Measurements from ENCODE around the gene C20orf173.
"Not testable (repeated sequence)": the region's sequence is repeated elsewhere in the genome, so short reads cannot be mapped to it uniquely, and the experiment has no call there.

The C20orf173 gene

GRCh38 chr20:35544941-35545340 is 15.5 kb upstream of the C20orf173 start:
- H3K4me3 ChIP-seq (ENCODE audit: low read depth in 1 of 2, low read length in 2 of 2); H3K9me3 ChIP-seq (ENCODE audit: low read length); H3K27me3 ChIP-seq (ENCODE audit: control insufficient read depth in 1 of 2, insufficient read depth in 2 of 2, low read length in 2 of 2); H3K9ac ChIP-seq (ENCODE audit: low read length); H3K27ac ChIP-seq (ENCODE audit: low read depth, low read length): not testable (repeated sequence)
- peaks cover 29% of the 10 kb centered on the region for H3K36me3 ChIP-seq (ENCODE audit: insufficient read depth, low read length)
- H3K4me1 ChIP-seq (ENCODE audit: insufficient read depth, low read length), result peaks cover 19% of the 10 kb centered on the region

GRCh38 chr20:35544436-35544835 is 15.0 kb upstream of the C20orf173 start:
- peaks cover 25% of the 10 kb centered on the region for H3K36me3 ChIP-seq (ENCODE audit: insufficient read depth, low read length)
- no peaks in the 10 kb centered on the region for H3K27me3 ChIP-seq (ENCODE audit: control insufficient read depth in 1 of 2, insufficient read depth in 2 of 2, low read length in 2 of 2)
- no peak overlapping the region for H3K9ac ChIP-seq (ENCODE audit: low read length)
- H3K9me3 ChIP-seq (ENCODE audit: low read length), result no peaks in the 10 kb centered on the region
- H3K4me1 ChIP-seq (ENCODE audit: insufficient read depth, low read length), result peaks cover 19% of the 10 kb centered on the region
- H3K4me3 ChIP-seq (ENCODE audit: low read depth in 1 of 2, low read length in 2 of 2), result no peak overlapping the region
- H3K27ac ChIP-seq (ENCODE audit: low read depth, low read length), result no peak overlapping the region

GRCh38 chr20:35542990-35543389 is 13.5 kb upstream of the C20orf173 start:
- H3K27ac ChIP-seq (ENCODE audit: low read depth, low read length), result no peak overlapping the region
- H3K9ac ChIP-seq (ENCODE audit: low read length), result no peak overlapping the region
- no peaks in the 10 kb centered on the region for H3K27me3 ChIP-seq (ENCODE audit: control insufficient read depth in 1 of 2, insufficient read depth in 2 of 2, low read length in 2 of 2)
- peak overlapping the region in 1 of 2 donors; percentile 91 for H3K4me3 ChIP-seq (ENCODE audit: low read depth in 1 of 2, low read length in 2 of 2)
- H3K4me1 ChIP-seq (ENCODE audit: insufficient read depth, low read length), result peaks cover 19% of the 10 kb centered on the region
- H3K36me3 ChIP-seq (ENCODE audit: insufficient read depth, low read length), result peaks cover 13% of the 10 kb centered on the region
- no peaks in the 10 kb centered on the region for H3K9me3 ChIP-seq (ENCODE audit: low read length)

GRCh38 chr20:35541783-35542662 is 12.6 kb upstream of the C20orf173 start, which contains the start of gene ERGIC3:
TSS of gene ERGIC3 (plus strand) at chr20:35542078. CDS start at chr20:35542098, 20 bp downstream.
- peaks cover 19% of the 10 kb centered on the region for H3K4me1 ChIP-seq (ENCODE audit: insufficient read depth, low read length)
- no peaks in the 10 kb centered on the region for H3K9me3 ChIP-seq (ENCODE audit: low read length)
- H3K9ac ChIP-seq (ENCODE audit: low read length), result no peak within 1 kb of the TSS
- peak within 1 kb of the TSS; percentile 72 for H3K27ac ChIP-seq (ENCODE audit: low read depth, low read length)
- H3K27me3 ChIP-seq (ENCODE audit: control insufficient read depth in 1 of 2, insufficient read depth in 2 of 2, low read length in 2 of 2), result no peaks in the 10 kb centered on the region
- H3K4me3 ChIP-seq (ENCODE audit: low read depth in 1 of 2, low read length in 2 of 2), result peak within 1 kb of the TSS; percentile 91 to 94
- H3K36me3 ChIP-seq (ENCODE audit: insufficient read depth, low read length), result peaks cover 7% of the 10 kb centered on the region

GRCh38 chr20:35541118-35541782 is 11.8 kb upstream of the C20orf173 start:
- Histone ChIP-seq H3K27me3 (ENCODE audit: control insufficient read depth in 1 of 2, insufficient read depth in 2 of 2, low read length in 2 of 2) (no peaks in the 10 kb centered on the region), H3K4me1 (ENCODE audit: insufficient read depth, low read length) (peaks cover 19% of the 10 kb centered on the region), H3K9ac (ENCODE audit: low read length) (no peak overlapping the region), H3K9me3 (ENCODE audit: low read length) (no peaks in the 10 kb centered on the region), H3K27ac (ENCODE audit: low read depth, low read length) (peak overlapping the region; percentile 72), H3K4me3 (ENCODE audit: low read depth in 1 of 2, low read length in 2 of 2) (peak overlapping the region; percentile 59 to 91), H3K36me3 (ENCODE audit: insufficient read depth, low read length) (peaks cover 7% of the 10 kb centered on the region)

- Histone ChIP-seq H3K9me3 (ENCODE audit: low read length) (no peaks in the 10 kb centered on the region), H3K27ac (ENCODE audit: low read depth, low read length) (no peak overlapping the region), H3K27me3 (ENCODE audit: control insufficient read depth in 1 of 2, insufficient read depth in 2 of 2, low read length in 2 of 2) (no peaks in the 10 kb centered on the region), H3K4me3 (ENCODE audit: low read depth in 1 of 2, low read length in 2 of 2) (no peak overlapping the region), H3K4me1 (ENCODE audit: insufficient read depth, low read length) (peaks cover 19% of the 10 kb centered on the region), H3K9ac (ENCODE audit: low read length) (no peak overlapping the region), H3K36me3 (ENCODE audit: insufficient read depth, low read length) (peaks cover 7% of the 10 kb centered on the region)
Observed at GRCh38 chr20:35539756-35540212, 10.3 kb upstream of the C20orf173 start.

- Histone ChIP-seq H3K27ac (ENCODE audit: low read depth, low read length) (no peak overlapping the region), H3K27me3 (ENCODE audit: control insufficient read depth in 1 of 2, insufficient read depth in 2 of 2, low read length in 2 of 2) (no peaks in the 10 kb centered on the region), H3K9ac (ENCODE audit: low read length) (no peak overlapping the region), H3K4me3 (ENCODE audit: low read depth in 1 of 2, low read length in 2 of 2) (no peak overlapping the region), H3K4me1 (ENCODE audit: insufficient read depth, low read length) (no peaks in the 10 kb centered on the region), H3K36me3 (ENCODE audit: insufficient read depth, low read length) (no peaks in the 10 kb centered on the region), H3K9me3 (ENCODE audit: low read length) (no peaks in the 10 kb centered on the region)
Observed at GRCh38 chr20:35527122-35527769, 2.2 kb downstream of the C20orf173 start.

- Histone ChIP-seq H3K27ac (ENCODE audit: low read depth, low read length) (no peak overlapping the region), H3K27me3 (ENCODE audit: control insufficient read depth in 1 of 2, insufficient read depth in 2 of 2, low read length in 2 of 2) (no peaks in the 10 kb centered on the region), H3K36me3 (ENCODE audit: insufficient read depth, low read length) (no peaks in the 10 kb centered on the region), H3K4me1 (ENCODE audit: insufficient read depth, low read length) (no peaks in the 10 kb centered on the region), H3K9me3 (ENCODE audit: low read length) (no peaks in the 10 kb centered on the region), H3K4me3 (ENCODE audit: low read depth in 1 of 2, low read length in 2 of 2) (no peak overlapping the region), H3K9ac (ENCODE audit: low read length) (no peak overlapping the region)
Observed at GRCh38 chr20:35525639-35526038, 3.8 kb downstream of the C20orf173 start.

- Histone ChIP-seq H3K27ac (ENCODE audit: low read depth, low read length) (no peak overlapping the region), H3K27me3 (ENCODE audit: control insufficient read depth in 1 of 2, insufficient read depth in 2 of 2, low read length in 2 of 2) (no peaks in the 10 kb centered on the region), H3K9ac (ENCODE audit: low read length) (no peak overlapping the region), H3K4me1 (ENCODE audit: insufficient read depth, low read length) (no peaks in the 10 kb centered on the region), H3K36me3 (ENCODE audit: insufficient read depth, low read length) (no peaks in the 10 kb centered on the region), H3K9me3 (ENCODE audit: low read length) (no peaks in the 10 kb centered on the region), H3K4me3 (ENCODE audit: low read depth in 1 of 2, low read length in 2 of 2) (no peak overlapping the region)
Observed at GRCh38 chr20:35523298-35523888, 6.1 kb downstream of the C20orf173 start.

- H3K36me3 ChIP-seq (ENCODE audit: insufficient read depth, low read length), result no peaks in the 10 kb centered on the region
- H3K4me1 ChIP-seq (ENCODE audit: insufficient read depth, low read length), result no peaks in the 10 kb centered on the region
- no peak overlapping the region for H3K4me3 ChIP-seq (ENCODE audit: low read depth in 1 of 2, low read length in 2 of 2)
- no peaks in the 10 kb centered on the region for H3K27me3 ChIP-seq (ENCODE audit: control insufficient read depth in 1 of 2, insufficient read depth in 2 of 2, low read length in 2 of 2)
- H3K27ac ChIP-seq (ENCODE audit: low read depth, low read length), result no peak overlapping the region
- H3K9ac ChIP-seq (ENCODE audit: low read length), result no peak overlapping the region
- H3K9me3 ChIP-seq (ENCODE audit: low read length), result no peaks in the 10 kb centered on the region
Observed at GRCh38 chr20:35518955-35519354, 10.5 kb downstream of the C20orf173 start.

GRCh38 chr20:35517767-35518166 is 11.7 kb downstream of the C20orf173 start:
- not testable (repeated sequence) for H3K9me3 ChIP-seq (ENCODE audit: low read length); H3K9ac ChIP-seq (ENCODE audit: low read length); H3K4me3 ChIP-seq (ENCODE audit: low read depth in 1 of 2, low read length in 2 of 2); H3K4me1 ChIP-seq (ENCODE audit: insufficient read depth, low read length); H3K27ac ChIP-seq (ENCODE audit: low read depth, low read length); H3K27me3 ChIP-seq (ENCODE audit: control insufficient read depth in 1 of 2, insufficient read depth in 2 of 2, low read length in 2 of 2); H3K36me3 ChIP-seq (ENCODE audit: insufficient read depth, low read length)
